HG03460 (cell line): ENCODE results near the gene PYGM.

ENCODE experiments used
- ATAC-seq: cut with Tn5 transposase; IDR thresholded peaks from one replicate; pipeline ENCODE4 v1.9.1; 2021; ENCODE audit not compliant: unreplicated experiment

Gene PYGM

GRCh38 chr11:64759722-64760719, at the start of gene PYGM:
Gene PYGM (minus strand): TSS chr11:64759974. CDS start chr11:64759898, 76 bp downstream.
- no peak for ATAC-seq

DNA sequence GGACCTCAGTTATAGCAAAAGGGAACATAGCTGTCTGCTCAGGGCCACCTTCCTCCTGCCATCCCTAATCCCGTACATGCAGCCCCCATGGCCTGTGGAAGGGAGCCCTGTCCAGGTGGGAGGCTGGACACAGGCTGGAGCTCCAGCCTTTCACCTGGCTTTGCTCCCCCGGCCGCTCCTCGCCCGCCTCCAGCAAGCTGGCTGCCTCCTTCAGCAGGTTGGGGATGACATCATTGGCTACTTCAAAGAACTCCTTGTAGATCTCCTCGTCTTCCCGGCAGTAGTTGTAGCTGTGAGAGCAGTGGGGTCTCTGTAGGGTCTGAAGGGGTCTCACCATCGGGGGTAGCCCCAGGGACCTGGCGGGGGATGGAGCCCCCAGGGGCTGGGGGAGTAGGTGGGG, 45.7 kb upstream of the PYGM start:
- no peak for ATAC-seq

GRCh38 chr11:64804346-64805210, 44.8 kb upstream of the PYGM start:
- ATAC-seq, result no peak

DNA sequence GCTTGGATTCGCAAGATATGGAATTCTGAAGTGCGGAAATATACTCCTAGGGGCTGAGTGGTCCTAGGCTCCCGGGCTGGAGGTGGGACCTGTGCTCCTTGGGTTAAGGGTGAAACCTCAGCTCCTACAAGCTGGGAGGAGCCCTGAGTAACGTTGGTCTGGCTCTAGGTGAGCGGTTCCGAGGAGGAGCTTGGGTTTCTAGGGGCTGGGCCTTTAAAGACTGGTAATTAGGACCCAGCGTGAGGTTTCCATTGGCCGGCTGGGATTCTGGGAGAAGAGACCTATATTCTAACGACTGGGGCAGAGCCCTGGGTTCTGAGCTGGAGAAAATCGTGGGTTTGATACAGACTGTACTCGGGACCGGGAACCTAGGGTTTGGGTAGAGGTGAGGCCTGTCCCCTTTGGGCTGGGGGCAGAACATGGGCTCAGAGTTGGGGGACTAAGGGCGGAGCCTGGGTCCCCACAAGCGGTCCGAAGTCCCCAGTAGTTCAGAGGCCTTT, 44.1 kb upstream of the PYGM start:
- no peak for ATAC-seq

- no peak for ATAC-seq
Observed at GRCh38 chr11:64803158-64803845, 43.5 kb upstream of the PYGM start, which contains the start of gene MAP4K2. Gene MAP4K2 (minus strand): TSS chr11:64803214. CDS start chr11:64803149, 65 bp downstream.

GRCh38 chr11:64802370-64803157, 42.8 kb upstream of the PYGM start:
- no peak for ATAC-seq

- ATAC-seq, result no peak
Observed at GRCh38 chr11:64801561-64802369, 42.0 kb upstream of the PYGM start.

GRCh38 chr11:64801158-64801464, 41.3 kb upstream of the PYGM start:
- no peak for ATAC-seq

GRCh38 chr11:64800303-64801157, 40.8 kb upstream of the PYGM start:
- ATAC-seq, result no peak

GRCh38 chr11:64799623-64800302, 40.0 kb upstream of the PYGM start:
- no peak for ATAC-seq

DNA sequence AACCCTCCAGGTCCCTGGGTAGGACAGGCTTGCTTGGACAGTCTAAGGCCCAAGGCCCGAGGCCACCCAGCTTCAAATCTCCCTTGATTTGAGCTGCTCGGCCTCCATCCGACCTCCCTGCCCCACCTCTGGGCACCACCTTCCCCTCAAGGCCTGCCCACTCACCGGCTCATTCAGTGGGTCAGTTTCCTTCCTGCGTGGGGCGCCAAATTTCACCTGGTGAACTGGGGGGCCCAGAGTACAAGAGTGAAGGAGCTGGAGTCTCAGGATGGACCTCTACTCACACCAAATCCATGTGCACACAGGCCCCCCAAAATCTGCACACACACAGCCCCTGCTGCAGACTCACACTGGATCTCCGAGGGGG, 39.5 kb upstream of the PYGM start:
- ATAC-seq, result no peak

DNA sequence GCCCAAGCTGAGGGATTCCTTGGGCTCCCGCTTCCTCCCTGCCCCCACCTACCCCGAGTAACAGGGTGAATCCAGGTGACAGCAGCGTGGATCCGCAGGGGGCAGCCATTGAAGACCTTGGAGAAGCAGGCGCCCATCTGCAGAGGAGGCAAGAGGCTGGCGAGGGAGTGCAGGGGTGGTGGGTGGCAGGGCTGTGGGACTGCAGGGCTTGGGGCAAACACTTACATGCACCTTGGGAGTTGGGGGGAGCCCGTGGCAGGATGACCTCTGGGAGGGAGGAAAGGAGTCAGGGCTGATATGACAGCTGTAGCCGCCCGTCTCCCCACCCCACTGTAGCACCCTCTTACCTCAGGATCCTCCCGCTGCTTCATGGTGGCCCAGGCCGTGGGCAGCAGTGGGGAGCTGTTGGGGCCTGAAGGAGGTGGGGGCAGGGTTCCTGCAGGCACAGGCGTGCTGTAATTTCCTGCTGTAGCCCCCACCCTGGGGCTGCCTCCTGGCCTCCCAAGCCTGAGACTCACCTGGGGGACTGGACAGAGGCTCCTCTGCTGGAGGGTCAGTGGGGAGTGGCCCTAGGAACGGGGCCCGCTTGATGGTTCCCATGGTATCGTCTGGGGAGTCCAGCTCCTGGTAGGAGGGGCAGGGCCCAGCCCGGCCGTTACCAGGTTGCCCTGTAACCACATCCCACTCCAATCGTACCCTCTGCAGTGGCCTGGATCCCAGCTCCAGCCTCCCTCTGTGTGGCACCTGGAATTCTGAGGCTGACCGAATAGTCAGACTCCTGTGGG, 37.2 kb upstream of the PYGM start:
- ATAC-seq, result no peak

GRCh38 chr11:64796047-64796756, 36.4 kb upstream of the PYGM start:
- no peak for ATAC-seq

GRCh38 chr11:64794526-64794925, 34.8 kb upstream of the PYGM start:
- no peak for ATAC-seq

GRCh38 chr11:64793271-64794160, 33.7 kb upstream of the PYGM start:
- ATAC-seq, result no peak

DNA sequence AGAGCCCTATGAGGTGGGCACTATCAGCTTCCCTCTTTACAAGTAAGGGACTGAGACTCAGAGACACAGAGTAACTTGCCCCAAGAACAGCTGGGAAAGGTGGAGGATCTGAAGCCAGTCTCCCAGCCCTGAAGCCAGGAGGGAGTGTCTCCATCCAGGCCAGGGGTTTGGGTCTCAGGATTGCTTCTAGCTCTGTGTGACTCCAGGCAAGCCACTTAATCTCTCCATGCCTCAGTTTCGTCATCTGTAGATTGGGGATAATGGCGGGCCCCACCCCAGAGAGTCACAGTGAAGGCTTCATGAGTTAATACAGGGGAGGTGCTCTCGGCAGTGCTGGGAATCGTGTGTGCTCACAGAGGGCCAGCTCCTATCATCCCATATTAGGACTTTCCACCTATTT, 32.7 kb upstream of the PYGM start:
- ATAC-seq, result no peak
